Mesodermal cell (in vitro differentiated cells): Measurements from ENCODE around the gene TEX53.
A peak's percentile ranks its signal among the peaks of the same experiment; 100 is the strongest.

Experiments
- H3K27ac ChIP-seq: 2 replicates; pipeline ENCODE4 v1.7.0; 2013; ENCODE audit warnings: mild to moderate bottlenecking, low read depth, low read length, moderate library complexity; ENCODE audit not compliant: severe bottlenecking
- H3K36me3 ChIP-seq: 2 replicates; pipeline ENCODE4 v1.7.1; 2013; ENCODE audit warnings: mild to moderate bottlenecking, low read length, moderate library complexity; ENCODE audit not compliant: control insufficient read depth, insufficient read depth
- H3K4me1 ChIP-seq: one replicate; pipeline ENCODE4 v1.7.1; 2013; ENCODE audit warnings: mild to moderate bottlenecking, low read length; ENCODE audit not compliant: insufficient read depth, control insufficient read depth, poor library complexity, severe bottlenecking
- H3K4me3 ChIP-seq: 2 replicates; pipeline ENCODE4 v1.7.0; 2013; ENCODE audit warnings: low read length, control low read depth, mild to moderate bottlenecking; ENCODE audit not compliant: insufficient read depth, poor library complexity, severe bottlenecking; ENCODE audit errors: extremely low read depth
- H3K9me3 ChIP-seq: 2 replicates; pipeline ENCODE4 v1.7.1; 2013; ENCODE audit warnings: mild to moderate bottlenecking, low read length, moderate library complexity; ENCODE audit not compliant: control insufficient read depth
- WGBS, 2 experiments: methylation state at CpG; one replicate each; pipeline ENCODE4 v1.1.5; 2013; ENCODE audit warnings: missing lambda C conversion rate in 2 of 2; ENCODE audit not compliant: insufficient coverage in 2 of 2; 5-methylcytosine and 5-hydroxymethylcytosine counted together

The TEX53 gene

GRCh38 chr9:114641967-114642366 is 15.6 kb downstream of the TEX53 start:
- no peaks in the 10 kb centered on the region for H3K4me1 ChIP-seq
- H3K9me3 ChIP-seq = no peaks in the 10 kb centered on the region
- WGBS, 2 experiments = 80 to 100% methylated on average over 1 of the region's 1 CpG
- H3K36me3 ChIP-seq = peaks cover 4% of the 10 kb centered on the region
- H3K4me3 ChIP-seq = no peak overlapping the region
- no peak overlapping the region for H3K27ac ChIP-seq

- H3K36me3 ChIP-seq = peaks cover 4% of the 10 kb centered on the region
- no peaks in the 10 kb centered on the region for H3K4me1 ChIP-seq
- no peak overlapping the region for H3K27ac ChIP-seq
- WGBS, 2 experiments = 91 to 92% methylated on average over 5 to 6 of the region's 8 CpGs
- no peak overlapping the region for H3K4me3 ChIP-seq
- no peaks in the 10 kb centered on the region for H3K9me3 ChIP-seq
These were observed 19.2 kb downstream of the TEX53 start for GRCh38 chr9:114638404-114638803.

GRCh38 chr9:114634387-114634786 is 23.2 kb downstream of the TEX53 start:
- Histone ChIP-seq H3K4me3 (no peak overlapping the region), H3K9me3 (no peaks in the 10 kb centered on the region), H3K27ac (no peak overlapping the region), H3K36me3 (no peaks in the 10 kb centered on the region), H3K4me1 (no peaks in the 10 kb centered on the region)
- WGBS, 2 experiments = 92 to 99% methylated on average over 5 to 6 of the region's 6 CpGs

GRCh38 chr9:114633438-114634089 is 24.0 kb downstream of the TEX53 start:
- 92 to 96% methylated on average over 10 of the region's 11 CpGs for whole genome bisulfite sequencing, 2 experiments

GRCh38 chr9:114631166-114631565 is 26.4 kb downstream of the TEX53 start:
- peaks cover 4% of the 10 kb centered on the region for H3K36me3 ChIP-seq
- no peaks in the 10 kb centered on the region for H3K4me1 ChIP-seq
- no peak overlapping the region for H3K27ac ChIP-seq
- no peaks in the 10 kb centered on the region for H3K9me3 ChIP-seq
- H3K4me3 ChIP-seq = no peak overlapping the region
- 0% methylated on average over 1 of the region's 2 CpGs; no CpG with 5 or more reads in 1 of the 2 experiments for WGBS, 2 experiments

More at GRCh38 chr9:114633438-114634089, 24.0 kb downstream of the TEX53 start:
- H3K4me1 ChIP-seq = no peaks in the 10 kb centered on the region
- no peak overlapping the region for H3K27ac ChIP-seq
- H3K9me3 ChIP-seq = no peaks in the 10 kb centered on the region
- no peak overlapping the region for H3K4me3 ChIP-seq
- H3K36me3 ChIP-seq = no peaks in the 10 kb centered on the region

- 81 to 84% methylated on average over 4 to 6 of the region's 7 CpGs for WGBS, 2 experiments
- Histone ChIP-seq H3K4me1 (no peaks in the 10 kb centered on the region), H3K27ac (no peak overlapping the region), H3K4me3 (no peak overlapping the region), H3K9me3 (no peaks in the 10 kb centered on the region), H3K36me3 (peaks cover 4% of the 10 kb centered on the region)
These were observed 28.0 kb downstream of the TEX53 start for GRCh38 chr9:114629563-114630090.

DNA sequence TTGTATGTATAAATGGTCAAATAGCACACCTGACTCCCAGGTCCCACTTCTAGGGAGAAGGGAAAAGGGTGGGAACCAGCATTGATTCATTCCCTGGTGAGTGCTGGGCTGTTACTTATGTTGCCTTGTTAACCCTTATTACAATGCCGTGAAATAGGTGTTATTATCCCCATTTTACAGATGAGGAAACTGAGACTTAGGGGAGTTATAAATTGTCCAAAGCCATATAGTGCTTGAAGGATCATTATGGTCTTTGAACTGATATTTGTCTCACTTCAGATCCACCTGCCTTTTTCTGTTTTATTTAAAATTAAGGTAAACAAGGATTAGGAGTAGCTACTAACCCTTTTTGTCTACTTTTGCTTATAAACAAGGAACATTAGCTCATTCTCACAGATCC is 30.1 kb downstream of the TEX53 start:
- no CpG with 5 or more reads among the region's 1 CpG for WGBS, 2 experiments

GRCh38 chr9:114626415-114627020 is 31.1 kb downstream of the TEX53 start:
- 86 to 100% methylated on average over 2 to 4 of the region's 4 CpGs for WGBS, 2 experiments
- H3K36me3 ChIP-seq = peaks cover 4% of the 10 kb centered on the region

More for the DNA sequence above, 30.1 kb downstream of the TEX53 start:
- Histone ChIP-seq H3K36me3 (peaks cover 4% of the 10 kb centered on the region), H3K9me3 (no peaks in the 10 kb centered on the region), H3K4me1 (peaks cover 2% of the 10 kb centered on the region), H3K27ac (no peak overlapping the region), H3K4me3 (no peak overlapping the region)

DNA sequence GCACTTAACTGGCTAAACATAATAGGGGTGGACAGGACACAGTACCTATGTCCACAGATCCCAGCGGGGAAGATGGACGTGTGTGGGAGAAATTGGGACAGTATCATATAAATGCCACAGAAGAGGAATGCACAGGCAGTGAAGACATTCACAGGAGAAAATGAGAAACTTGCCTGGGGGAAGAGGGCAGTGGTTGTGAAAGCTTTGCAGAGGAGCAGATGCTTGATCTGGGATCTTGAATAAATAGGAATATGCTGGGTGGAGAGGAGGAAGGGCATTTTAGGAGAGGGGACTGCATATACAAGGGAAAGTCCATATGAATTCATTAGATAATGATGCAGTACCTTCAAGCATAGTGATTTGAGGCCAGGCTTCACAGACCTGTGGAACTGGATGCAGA is 32.9 kb downstream of the TEX53 start:
- WGBS, 2 experiments = 100% methylated on average over 2 of the region's 2 CpGs
- peaks cover 8% of the 10 kb centered on the region for H3K4me1 ChIP-seq

More at GRCh38 chr9:114626415-114627020, 31.1 kb downstream of the TEX53 start:
- H3K4me3 ChIP-seq = no peak overlapping the region
- H3K9me3 ChIP-seq = no peaks in the 10 kb centered on the region
- no peak overlapping the region for H3K27ac ChIP-seq
- H3K4me1 ChIP-seq = peaks cover 8% of the 10 kb centered on the region

GRCh38 chr9:114621975-114622609 is 35.5 kb downstream of the TEX53 start:
- Histone ChIP-seq H3K4me1 (peaks cover 8% of the 10 kb centered on the region), H3K27ac (peak overlapping the region; percentile 60), H3K9me3 (no peaks in the 10 kb centered on the region), H3K4me3 (no peak overlapping the region), H3K36me3 (peaks cover 4% of the 10 kb centered on the region)
- 78 to 84% methylated on average over 1 to 2 of the region's 2 CpGs for WGBS, 2 experiments

More for the DNA sequence above, 32.9 kb downstream of the TEX53 start:
- no peak overlapping the region for H3K4me3 ChIP-seq
- H3K9me3 ChIP-seq = no peaks in the 10 kb centered on the region
- no peak overlapping the region for H3K27ac ChIP-seq
- peaks cover 4% of the 10 kb centered on the region for H3K36me3 ChIP-seq
